RWPE2 (cell line): ENCODE results near the gene ADGRG1.

Source experiments
- ATAC-seq: fragments of 200-7000 bp; cut with Tn5 transposase; 3 replicates; pipeline ENCODE4 v1.9.1; 2021; ENCODE audit warnings: low read depth
- DNase-seq: peaks from one replicate; pipeline ENCODE4 v3.0.0-alpha.2; 2020; ENCODE audit warnings: low spot score
- H3K27ac ChIP-seq: fragments of 450-650 bp; 2 replicates; pipeline ENCODE4 v1.5.1; 2017; ENCODE audit warnings: mild to moderate bottlenecking; ENCODE audit not compliant: poor library complexity, severe bottlenecking
- H3K27me3 ChIP-seq: fragments of 250-450 bp; sonication (Bioruptor Pico); 2 replicates; pipeline ENCODE4 v1.5.1; 2021; ENCODE audit warnings: mild to moderate bottlenecking, moderate library complexity; ENCODE audit not compliant: insufficient read depth, poor library complexity, severe bottlenecking
- H3K36me3 ChIP-seq: fragments of 250-450 bp; sonication (Bioruptor Pico); 2 replicates; pipeline ENCODE4 v1.5.1; 2020; ENCODE audit warnings: low read depth, mild to moderate bottlenecking, moderate library complexity
- H3K4me1 ChIP-seq: fragments of 250-450 bp; sonication (Bioruptor Pico); 2 replicates; pipeline ENCODE4 v1.5.1; 2021; ENCODE audit warnings: mild to moderate bottlenecking, moderate library complexity; ENCODE audit not compliant: insufficient read depth, poor library complexity, severe bottlenecking
- H3K4me3 ChIP-seq: fragments of 250-450 bp; sonication (Bioruptor Pico); 2 replicates; pipeline ENCODE4 v1.5.1; 2021; ENCODE audit warnings: mild to moderate bottlenecking, moderate library complexity; ENCODE audit not compliant: severe bottlenecking
- H3K9me3 ChIP-seq: fragments of 250-450 bp; sonication (Bioruptor Pico); 2 replicates; pipeline ENCODE4 v1.5.1; 2021; ENCODE audit warnings: mild to moderate bottlenecking, moderate library complexity; ENCODE audit not compliant: severe bottlenecking
- TF ChIP-seq, protein P1 (sequence below): fragments of 450-650 bp; IDR thresholded peaks from one replicate; pipeline ENCODE4 v1.5.1; 2017; ENCODE audit warnings: mild to moderate bottlenecking, moderate library complexity; ENCODE audit not compliant: poor library complexity, severe bottlenecking

Gene ADGRG1

DNA sequence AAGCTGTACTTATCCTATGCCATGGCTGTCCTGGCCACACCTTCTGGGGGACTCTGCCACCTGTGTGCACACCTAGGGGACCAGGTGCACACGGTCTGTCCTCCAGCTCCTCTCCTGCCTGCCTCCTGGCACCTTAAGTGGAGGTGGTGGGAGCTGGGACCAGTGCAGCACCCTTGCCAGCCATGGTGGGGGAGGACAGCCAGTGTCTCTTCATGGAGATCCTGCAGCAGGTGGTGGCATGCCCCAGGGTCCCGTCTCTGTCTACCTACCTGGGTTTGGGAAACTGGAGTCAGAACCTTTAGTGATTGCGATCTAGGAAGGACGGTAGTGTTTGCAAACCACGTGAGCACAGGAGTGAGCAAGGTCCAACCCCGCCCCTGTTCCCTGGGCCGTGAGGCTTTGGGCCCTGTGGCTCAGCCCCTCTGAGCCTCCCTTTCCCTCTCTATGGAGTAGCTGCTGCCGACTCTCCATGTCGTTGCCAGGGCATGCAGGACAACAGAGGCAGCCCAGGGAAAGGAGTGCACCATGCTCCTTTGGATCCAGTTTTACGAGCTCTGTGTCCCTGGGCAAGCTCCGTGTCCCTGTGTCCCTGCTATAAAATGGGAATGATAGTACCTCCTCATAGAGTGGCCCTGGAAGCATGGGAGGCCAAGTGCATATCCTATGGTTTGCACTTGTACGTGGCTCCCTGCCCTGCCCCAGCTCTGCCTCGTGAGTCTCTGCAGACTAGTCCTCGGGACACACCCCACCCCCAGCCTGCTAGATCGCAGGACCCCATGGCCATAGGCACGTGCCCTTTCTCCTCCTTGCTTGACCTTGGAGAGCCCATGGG is 7.1 kb downstream of the ADGRG1 start:
- H3K4me1 ChIP-seq: peaks cover 13% of the 10 kb centered on the region
- no peak for DNase-seq
- H3K36me3 ChIP-seq: peaks cover 48% of the 10 kb centered on the region
- no peak overlapping the region for H3K27ac ChIP-seq
- no peaks in the 10 kb centered on the region for H3K9me3 ChIP-seq
- no peaks in the 10 kb centered on the region for H3K27me3 ChIP-seq
- no peak overlapping the region for H3K4me3 ChIP-seq
- TF ChIP-seq, protein P1, sequence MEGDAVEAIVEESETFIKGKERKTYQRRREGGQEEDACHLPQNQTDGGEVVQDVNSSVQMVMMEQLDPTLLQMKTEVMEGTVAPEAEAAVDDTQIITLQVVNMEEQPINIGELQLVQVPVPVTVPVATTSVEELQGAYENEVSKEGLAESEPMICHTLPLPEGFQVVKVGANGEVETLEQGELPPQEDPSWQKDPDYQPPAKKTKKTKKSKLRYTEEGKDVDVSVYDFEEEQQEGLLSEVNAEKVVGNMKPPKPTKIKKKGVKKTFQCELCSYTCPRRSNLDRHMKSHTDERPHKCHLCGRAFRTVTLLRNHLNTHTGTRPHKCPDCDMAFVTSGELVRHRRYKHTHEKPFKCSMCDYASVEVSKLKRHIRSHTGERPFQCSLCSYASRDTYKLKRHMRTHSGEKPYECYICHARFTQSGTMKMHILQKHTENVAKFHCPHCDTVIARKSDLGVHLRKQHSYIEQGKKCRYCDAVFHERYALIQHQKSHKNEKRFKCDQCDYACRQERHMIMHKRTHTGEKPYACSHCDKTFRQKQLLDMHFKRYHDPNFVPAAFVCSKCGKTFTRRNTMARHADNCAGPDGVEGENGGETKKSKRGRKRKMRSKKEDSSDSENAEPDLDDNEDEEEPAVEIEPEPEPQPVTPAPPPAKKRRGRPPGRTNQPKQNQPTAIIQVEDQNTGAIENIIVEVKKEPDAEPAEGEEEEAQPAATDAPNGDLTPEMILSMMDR: no peak
- no peak for ATAC-seq

DNA sequence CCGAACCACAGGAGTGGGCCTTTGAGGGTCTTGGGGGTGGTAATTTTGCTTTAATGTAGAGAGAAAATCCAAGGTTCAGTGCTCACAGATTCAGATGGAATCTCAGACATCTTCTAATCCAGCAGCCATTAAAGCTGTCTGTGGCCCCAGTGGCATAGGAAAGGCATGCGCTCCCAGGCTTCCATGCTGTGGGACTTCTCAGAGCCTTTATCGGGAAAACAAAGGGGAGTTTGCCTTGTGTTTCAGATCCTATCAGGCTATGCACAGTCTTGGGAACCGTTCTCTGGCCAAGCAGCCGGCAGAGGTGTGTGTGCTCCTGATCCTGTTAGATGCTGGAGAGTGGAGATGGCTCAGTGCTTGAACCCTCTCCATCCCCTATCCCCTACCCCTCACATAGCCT is 7.8 kb downstream of the ADGRG1 start:
- Histone ChIP-seq H3K27me3 (no peaks in the 10 kb centered on the region), H3K27ac (no peak overlapping the region), H3K9me3 (no peaks in the 10 kb centered on the region), H3K4me1 (peaks cover 13% of the 10 kb centered on the region), H3K4me3 (no peak overlapping the region), H3K36me3 (peaks cover 47% of the 10 kb centered on the region)
- ATAC-seq (no peak), DNase-seq (no peak)
- TF ChIP-seq, protein P1: no peak

- Histone ChIP-seq H3K27ac (no peak overlapping the region), H3K4me1 (peaks cover 13% of the 10 kb centered on the region), H3K27me3 (no peaks in the 10 kb centered on the region), H3K4me3 (no peak overlapping the region), H3K36me3 (peaks cover 49% of the 10 kb centered on the region), H3K9me3 (no peaks in the 10 kb centered on the region)
- TF ChIP-seq, protein P1: no peak
- ATAC-seq: no peak
- no peak for DNase-seq
These were observed 8.6 kb downstream of the ADGRG1 start for GRCh38 chr16:57637020-57637419.

- no peak overlapping the region for H3K27ac ChIP-seq
- no peaks in the 10 kb centered on the region for H3K9me3 ChIP-seq
- DNase-seq (no peak), ATAC-seq (no peak)
- H3K4me3 ChIP-seq: no peak overlapping the region
- H3K4me1 ChIP-seq: peaks cover 13% of the 10 kb centered on the region
- TF ChIP-seq, protein P1: no peak
- H3K36me3 ChIP-seq: peaks cover 49% of the 10 kb centered on the region
- no peaks in the 10 kb centered on the region for H3K27me3 ChIP-seq
These were observed 9.0 kb downstream of the ADGRG1 start for GRCh38 chr16:57637424-57637823.

GRCh38 chr16:57637965-57638364 is 9.5 kb downstream of the ADGRG1 start:
- DNase-seq (no peak), ATAC-seq (no peak)
- H3K36me3 ChIP-seq: peaks cover 49% of the 10 kb centered on the region
- no peak overlapping the region for H3K4me3 ChIP-seq
- TF ChIP-seq, protein P1: no peak
- H3K4me1 ChIP-seq: peaks cover 15% of the 10 kb centered on the region
- H3K27ac ChIP-seq: no peak overlapping the region
- H3K27me3 ChIP-seq: no peaks in the 10 kb centered on the region
- H3K9me3 ChIP-seq: no peaks in the 10 kb centered on the region
